Daoy (cell line): Measurements from ENCODE around the gene RAP1B. TPM values are rescaled to one million over a fixed set of nuclear protein-coding genes. Genes with fewer than 3 reads are reported as not detected.

ENCODE experiments used
- DNase-seq: peaks from one replicate; pipeline ENCODE4 v3.0.0-alpha.2; 2015; ENCODE audit warnings: low read depth
- total RNA-seq: library from RNA; depleted of rRNA; stranded (reverse); fragments of >200 nt; shearing (Covaris generic); gene quantifications from 2 replicates; pipeline ENCODE4 v1.2.3, GENCODE V29; 2014; rRNA removed

RAP1B gene
- total RNA-seq, 1 experiment from 2014 or later: 329 TPM

- no peak for DNase-seq
These were observed 88.8 kb downstream of the RAP1B start for GRCh38 chr12:68699486-68699885.

Other genes starting within 250 kb of the RAP1B start
- 168 TPM in 2 replicates for gene NUP107, start 76.1 kb downstream of the RAP1B start, total RNA-seq
- 2.0 and 3.1 TPM in 2 replicates for gene SLC35E3, start 135.3 kb downstream of the RAP1B start, total RNA-seq
- 37.4 and 43.9 TPM in 2 replicates for gene MDM2, start 197.3 kb downstream of the RAP1B start, total RNA-seq